Urothelium cell line (cell line): ENCODE results near the gene RPN2.

Experiments used
- DNase-seq: peaks from one replicate; pipeline ENCODE4 v3.0.0; 2011; ENCODE audit warnings: low spot score, mixed read lengths
- FAIRE-seq: peaks from 2 replicates; lab custom pipeline; 2011; peaks lifted over from hg19 to GRCh38; lab: Jason Lieb, UNC

RPN2 gene

DNA sequence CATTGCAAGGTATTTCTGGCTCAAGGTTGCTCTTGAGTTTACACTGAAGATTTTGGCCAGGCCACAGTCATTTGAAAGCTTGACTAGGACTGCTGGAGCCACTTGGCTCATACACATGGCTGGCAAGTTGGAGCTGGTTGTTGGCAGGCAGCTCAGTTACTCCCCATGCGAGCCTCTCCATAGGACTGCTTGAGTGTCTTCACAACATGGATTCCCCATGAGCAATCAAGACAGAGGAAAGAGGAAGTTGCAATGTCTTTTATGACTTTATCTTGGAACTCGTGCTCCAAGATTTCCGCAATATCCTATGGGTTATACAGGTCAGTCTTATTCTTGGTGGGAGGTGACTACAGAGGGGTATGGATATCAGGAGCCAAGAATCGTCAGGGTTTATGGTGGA, 109.0 kb downstream of the RPN2 start:
- DNase-seq (no peak), FAIRE-seq (no peak)

GRCh38 chr20:37290158-37290810, 111.2 kb downstream of the RPN2 start:
- FAIRE-seq (no peak), DNase-seq (no peak)
